Left colon (tissue), 2 donors: ENCODE measurements around the gene CREB3L2. TPM values are rescaled to one million over a fixed set of nuclear protein-coding genes. Genes with fewer than 3 reads are reported as not detected.

ENCODE experiments used
- ATAC-seq: fragments of 200-7000 bp; cut with Tn5 transposase; one replicate; pipeline ENCODE4 v1.9.1; 2020; ENCODE audit warnings: mild to moderate bottlenecking, moderate library complexity
- DNase-seq, 2 donors: peaks; one replicate each; pipeline ENCODE4 v3.0.0-alpha.2; 2020
- intact Hi-C, 2 donors: fragments of 100-400 bp; cut with DNase I in 1 of 2; cut with micrococcal nuclease in 1 of 2; formaldehyde crosslinking; loops; one replicate each; pipeline versions ENCODE4 v1.11.2 to v1.14.0; 2022; cut with DNase I, micrococcal nuclease
- total RNA-seq, 2 donors: library from RNA; stranded (reverse); fragmentation: NEBNext Ultra II Directional; extraction: Animal tissue kit (Norgen Biotek cat#: 25700); gene quantifications; one replicate each; pipeline ENCODE4 v1.2.1, GENCODE V29; 2021
- donor health status: DM: no; HTN: no; CAD: no.
- donor health status: DM: yes; HTN: yes; CAD: no.

Gene CREB3L2
- total RNA-seq, 2 donors from 2014 or later = 39.2 to 41.5 TPM

DNA sequence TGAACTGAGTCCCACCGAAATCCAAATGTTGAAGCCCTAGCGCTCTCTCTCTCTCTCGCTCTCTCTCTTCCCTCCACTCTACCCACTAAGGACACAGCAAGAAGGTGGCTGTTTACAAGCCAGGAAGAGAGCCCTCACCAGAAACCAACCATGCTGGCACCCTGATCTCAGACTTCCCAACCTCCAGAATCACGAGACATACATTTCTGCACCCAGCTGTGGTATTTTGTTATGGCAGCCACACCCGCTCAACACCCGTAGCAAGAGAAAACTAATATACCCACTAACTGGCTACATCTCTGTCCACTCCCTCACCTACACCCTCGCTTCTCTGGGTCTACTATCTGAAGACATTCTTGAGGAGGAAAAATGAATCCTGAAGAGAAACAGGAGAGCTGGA is 54.8 kb downstream of the CREB3L2 start:
- DNase-seq (no peak), ATAC-seq (no peak)
- intact Hi-C loops = loop anchor here in 1 of 2 donors (10.0 kb wide), 1 partner anchor 48 kb away; no protein-coding TSS in a partner anchor

- no peak for ATAC-seq
- intact Hi-C loops = loop anchor here in 1 of 2 donors (10.0 kb wide), 1 partner anchor 49 kb away; no protein-coding TSS in a partner anchor
- DNase-seq = no peak
Measured at GRCh38 chr7:137946011-137946410, 55.9 kb downstream of the CREB3L2 start.

GRCh38 chr7:137944168-137944567 is 57.7 kb downstream of the CREB3L2 start:
- ATAC-seq (no peak), DNase-seq (no peak)
- intact Hi-C loops = loop anchor here in 1 of 2 donors (10.0 kb wide), 1 partner anchor 51 kb away; no protein-coding TSS in a partner anchor

GRCh38 chr7:137943132-137943551 is 58.7 kb downstream of the CREB3L2 start:
- intact Hi-C loops = loop anchor here in 1 of 2 donors (10.0 kb wide), 1 partner anchor 52 kb away; no protein-coding TSS in a partner anchor
- ATAC-seq (no peak), DNase-seq (no peak)

DNA sequence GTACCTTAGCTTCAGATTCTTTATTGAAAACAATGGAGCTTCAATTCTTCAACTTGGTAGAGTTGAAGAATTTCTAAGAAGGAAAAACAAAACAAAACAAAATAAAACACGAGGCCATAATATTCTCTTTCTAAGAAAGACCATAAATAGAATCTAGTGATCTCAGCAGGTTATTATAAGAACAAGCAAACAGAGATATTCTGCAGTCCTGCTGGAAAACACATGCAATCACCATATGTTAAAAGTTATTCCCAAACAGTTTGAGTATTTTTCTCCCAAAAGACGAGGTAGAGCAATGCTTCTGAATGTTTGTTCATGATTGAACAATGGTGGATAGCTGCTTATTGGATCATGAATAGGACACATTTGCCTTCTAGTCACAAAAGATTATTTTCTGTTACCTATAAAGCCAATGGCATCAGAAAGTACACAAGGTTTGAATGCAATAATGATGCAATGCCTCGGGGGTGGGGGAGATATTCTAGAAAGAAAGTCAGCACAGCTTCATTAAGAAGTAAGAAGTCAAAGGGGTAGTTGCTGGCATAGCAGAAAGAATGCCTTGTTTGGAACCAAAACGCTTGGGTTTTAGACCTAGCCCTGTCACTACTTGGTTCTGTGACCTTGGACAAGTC is 59.3 kb downstream of the CREB3L2 start:
- ATAC-seq (no peak), DNase-seq (no peak)
- intact Hi-C loops = loop anchor here in 1 of 2 donors (10.0 kb wide), 1 partner anchor 52 kb away; no protein-coding TSS in a partner anchor

GRCh38 chr7:137940656-137941518 is 61.0 kb downstream of the CREB3L2 start:
- ATAC-seq (peak; percentile 80), DNase-seq (peak; percentile 34 to 48)
- intact Hi-C loops = loop anchor here in 1 of 2 donors (10.0 kb wide), 1 partner anchor 54 kb away; no protein-coding TSS in a partner anchor

DNA sequence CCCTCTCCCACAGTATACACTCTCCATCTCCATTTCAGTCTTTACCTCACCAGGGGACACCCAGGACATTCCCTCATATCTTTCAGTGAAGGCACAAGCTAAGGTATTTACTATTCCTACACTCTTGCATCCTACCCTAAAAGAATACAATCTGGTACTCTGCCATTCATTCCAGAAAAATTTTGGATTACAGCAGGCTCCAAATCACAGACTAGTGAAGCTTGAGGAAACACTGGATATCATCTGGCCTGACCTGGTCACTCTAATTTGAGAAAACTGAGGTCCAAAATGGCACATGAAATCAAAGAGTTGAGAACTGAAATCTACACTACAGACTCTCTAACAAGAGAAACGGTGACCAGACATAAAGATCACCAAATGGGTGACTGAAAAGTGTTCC is 61.7 kb downstream of the CREB3L2 start:
- ATAC-seq = no peak
- intact Hi-C loops = loop anchor here in 1 of 2 donors (10.0 kb wide), 1 partner anchor 55 kb away; no protein-coding TSS in a partner anchor
- DNase-seq = no peak

DNA sequence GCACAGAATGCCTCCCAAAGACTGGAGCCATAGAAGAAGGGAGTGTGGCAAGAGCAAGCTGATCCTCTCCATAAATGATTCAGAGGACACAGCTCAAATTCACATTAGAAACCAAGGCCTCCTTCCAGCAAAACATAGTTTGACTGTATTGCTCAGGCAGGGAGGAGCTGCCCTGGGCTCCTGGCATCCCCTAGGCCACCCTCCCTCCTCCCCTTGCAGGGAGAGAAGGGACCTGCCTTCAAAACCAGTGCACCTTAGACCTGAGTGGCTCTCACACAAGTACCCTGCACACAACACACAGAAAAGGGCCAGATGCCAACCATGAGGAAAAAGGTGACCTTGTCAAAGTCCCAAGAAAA is 64.7 kb downstream of the CREB3L2 start:
- no peak for ATAC-seq
- intact Hi-C loops = no loop called here

GRCh38 chr7:137936509-137937201 is 65.2 kb downstream of the CREB3L2 start:
- ATAC-seq = no peak
- intact Hi-C loops = no loop called here
- DNase-seq = no peak

More for the DNA sequence above, 64.7 kb downstream of the CREB3L2 start:
- DNase-seq = no peak

DNA sequence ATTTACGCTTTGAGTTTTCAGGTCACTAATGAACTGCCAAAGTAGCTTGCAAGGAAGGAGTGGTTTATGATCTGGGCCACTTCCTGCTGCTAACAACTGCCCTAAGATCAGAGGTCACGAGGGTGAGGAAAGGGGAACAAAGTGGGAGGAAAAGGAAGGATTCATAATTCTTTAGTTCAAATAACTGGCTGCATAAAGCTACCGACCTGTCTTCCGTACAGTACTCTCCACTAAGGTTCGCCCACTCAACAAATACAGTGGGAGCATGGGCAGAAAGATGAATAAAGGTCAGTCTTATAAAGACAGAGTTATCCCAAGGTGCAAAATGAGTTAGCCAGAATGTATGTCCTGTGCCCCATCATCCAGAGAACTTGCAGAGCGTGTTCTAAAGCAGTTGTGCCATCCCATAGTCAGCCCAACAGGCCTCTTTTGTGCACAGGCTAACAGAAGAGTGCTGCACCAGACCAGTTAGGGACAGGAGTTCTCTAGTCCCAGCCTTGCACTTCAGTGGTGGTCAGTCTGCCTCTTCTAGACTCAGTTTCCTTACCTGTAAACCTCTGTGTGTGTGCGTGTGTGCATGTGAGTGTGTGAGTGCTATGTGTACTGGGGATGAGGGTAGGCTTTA is 65.9 kb downstream of the CREB3L2 start:
- intact Hi-C loops = no loop called here
- DNase-seq = peak; percentile 46 to 61
- peak; percentile 81 for ATAC-seq

DNA sequence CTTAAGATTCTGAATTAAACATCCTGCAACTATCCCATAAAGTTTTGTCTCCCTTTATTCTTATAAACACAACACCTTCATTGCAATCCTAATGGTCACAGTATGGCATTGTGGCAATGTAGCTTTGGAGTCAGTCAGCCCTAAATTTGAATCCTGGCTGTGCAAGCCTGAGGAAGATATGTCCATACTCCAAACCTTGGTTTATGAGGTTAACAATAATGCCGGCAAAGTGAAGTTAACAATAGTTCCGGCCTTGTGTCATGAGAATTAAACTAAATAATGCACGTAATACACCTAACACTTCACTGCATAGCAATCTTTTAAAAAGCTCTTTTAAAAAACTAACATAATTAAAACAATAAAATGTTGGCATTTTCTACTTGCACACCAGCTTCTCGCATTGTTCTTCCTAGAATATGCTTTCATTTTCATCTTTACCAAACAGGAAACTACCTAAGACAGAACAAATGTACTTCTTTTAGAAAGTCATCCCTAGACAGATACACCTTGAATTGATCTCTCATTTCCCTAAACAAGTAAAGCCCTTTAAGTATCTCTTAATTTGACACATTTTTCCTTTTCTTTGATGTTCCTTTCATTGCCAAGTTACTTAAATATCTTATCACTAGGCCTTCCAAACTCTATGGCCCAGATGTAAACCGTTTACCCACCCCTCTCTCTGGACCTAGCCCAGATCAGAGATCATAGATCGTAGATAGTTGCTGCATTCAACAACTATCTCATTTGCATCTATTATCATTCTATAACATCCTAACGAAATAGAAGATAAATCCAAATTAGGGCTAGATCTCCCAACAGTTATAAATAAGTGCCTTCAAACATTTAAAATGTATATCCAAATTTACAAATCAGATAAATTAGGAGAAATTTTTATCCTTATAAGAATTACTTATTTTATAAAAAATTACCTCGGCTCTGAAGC is 66.7 kb downstream of the CREB3L2 start:
- intact Hi-C loops = no loop called here
- DNase-seq = no peak
- ATAC-seq = peak; percentile 63

- intact Hi-C loops = no loop called here
- no peak for DNase-seq
- ATAC-seq = no peak
Measured at GRCh38 chr7:137934176-137934826, 67.6 kb downstream of the CREB3L2 start.

- intact Hi-C loops = no loop called here
- ATAC-seq = no peak
- no peak for DNase-seq
Measured at GRCh38 chr7:137933270-137934017, 68.4 kb downstream of the CREB3L2 start.

DNA sequence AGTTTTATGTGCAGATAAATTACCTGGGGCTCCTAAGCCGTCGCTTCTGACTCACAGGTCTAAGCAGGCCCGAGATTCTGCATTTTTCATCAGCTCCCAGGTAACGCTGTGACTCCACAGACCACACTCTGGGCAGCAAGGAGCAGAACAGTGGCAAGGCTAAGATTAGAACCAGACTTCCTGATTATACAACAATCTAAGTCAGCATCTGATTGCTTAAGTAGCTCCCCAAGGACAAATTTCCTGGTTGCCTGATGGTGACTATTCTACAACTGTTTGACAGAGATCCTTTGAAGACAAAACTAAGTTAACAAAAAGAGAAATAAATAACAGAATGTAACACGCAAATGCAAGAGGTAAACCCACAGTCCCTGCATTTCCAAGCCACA is 69.0 kb downstream of the CREB3L2 start:
- ATAC-seq (peak; percentile 26), DNase-seq (no peak)
- intact Hi-C loops = no loop called here

DNA sequence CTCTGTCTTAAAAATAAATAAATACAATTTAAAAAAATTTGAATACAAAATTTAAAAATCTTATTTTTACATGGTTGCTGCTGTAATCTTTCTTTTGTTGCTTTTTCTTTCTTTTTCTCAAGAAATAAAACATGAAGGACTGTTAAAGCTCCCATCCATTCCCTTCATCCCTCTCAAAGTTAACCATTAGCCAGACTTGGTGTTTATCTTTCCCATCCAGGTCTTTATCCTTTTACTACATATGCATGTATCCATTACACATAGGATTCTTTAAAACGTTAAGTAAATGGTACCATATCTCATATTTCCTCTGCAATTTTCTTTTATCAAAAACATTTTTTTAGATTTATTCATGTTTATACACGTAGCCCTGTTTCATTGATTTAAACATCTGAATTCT is 70.1 kb downstream of the CREB3L2 start:
- intact Hi-C loops = no loop called here
- DNase-seq (no peak), ATAC-seq (peak; percentile 62)

DNA sequence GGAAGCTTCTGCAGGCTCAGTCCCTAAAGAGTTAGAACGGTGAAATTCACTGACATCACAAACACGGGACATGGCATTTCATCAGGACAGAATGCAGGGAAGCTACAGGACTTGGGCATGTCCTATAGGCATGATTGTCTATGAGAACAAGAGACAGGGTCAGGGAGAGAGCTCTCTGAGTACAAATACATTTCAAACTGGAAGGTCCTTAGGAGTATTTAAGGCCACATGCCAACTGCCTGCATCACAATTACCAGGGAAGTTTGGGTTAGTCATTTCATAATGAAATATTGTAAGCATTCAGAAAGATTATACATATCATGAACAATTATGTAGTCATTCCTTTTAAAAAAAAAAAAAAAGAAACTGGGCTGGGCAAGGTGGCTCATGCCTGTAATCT is 71.3 kb downstream of the CREB3L2 start:
- DNase-seq (no peak), ATAC-seq (no peak)
- intact Hi-C loops = no loop called here

DNA sequence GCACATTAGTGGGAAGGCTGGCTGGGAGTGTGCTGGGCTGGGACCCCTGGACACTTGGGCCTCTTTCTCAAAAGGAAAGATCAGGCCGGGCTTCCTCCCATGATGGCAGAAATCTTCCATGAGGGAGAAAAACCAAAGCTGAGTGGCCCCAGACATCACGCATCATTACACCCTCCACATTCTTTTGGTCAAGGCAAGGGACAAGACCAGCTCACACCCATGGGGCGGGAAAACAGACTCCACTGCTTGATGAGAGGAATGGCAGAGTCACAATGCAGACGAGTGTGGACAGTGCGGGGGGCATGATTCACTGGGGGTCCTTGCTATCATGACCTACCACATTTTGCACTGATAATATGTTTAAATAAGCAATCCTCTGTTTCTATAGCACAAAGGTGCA is 73.3 kb downstream of the CREB3L2 start:
- intact Hi-C loops = no loop called here
- DNase-seq = no peak
- no peak for ATAC-seq
